ENCODE measurements around the gene BRMS1L. TPM values are rescaled to one million over a fixed set of nuclear protein-coding genes. Genes with fewer than 3 reads are reported as not detected.
A peak's percentile ranks its signal among the peaks of the same experiment; 100 is the strongest.

BRMS1L gene
- total RNA-seq, 2 experiments from 2014 or later = 4.3 to 5.5 TPM

DNA sequence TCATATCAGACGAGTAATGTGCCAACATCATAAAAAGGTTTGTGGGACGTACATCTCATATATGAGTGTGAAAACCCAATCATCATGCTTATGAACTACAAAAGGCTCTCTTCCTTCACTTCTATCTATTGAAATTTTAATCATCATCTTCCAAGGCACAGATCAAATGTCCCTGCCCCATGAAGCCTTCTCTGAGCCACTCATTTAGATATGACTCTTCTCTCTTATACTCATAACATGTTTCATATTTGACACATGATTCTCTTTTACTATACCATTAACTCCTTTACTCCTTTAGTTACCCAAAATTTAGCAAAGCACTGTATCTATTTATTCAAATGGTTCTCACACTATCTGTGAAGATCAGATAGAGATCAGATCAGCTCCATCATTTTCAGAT is 39.3 kb upstream of the BRMS1L start:
- CTCF ChIA-PET = interaction anchor here (1.1 kb wide), 1 partner anchor 35 kb away, joined by 3 read pairs; no protein-coding TSS in a partner anchor

DNA sequence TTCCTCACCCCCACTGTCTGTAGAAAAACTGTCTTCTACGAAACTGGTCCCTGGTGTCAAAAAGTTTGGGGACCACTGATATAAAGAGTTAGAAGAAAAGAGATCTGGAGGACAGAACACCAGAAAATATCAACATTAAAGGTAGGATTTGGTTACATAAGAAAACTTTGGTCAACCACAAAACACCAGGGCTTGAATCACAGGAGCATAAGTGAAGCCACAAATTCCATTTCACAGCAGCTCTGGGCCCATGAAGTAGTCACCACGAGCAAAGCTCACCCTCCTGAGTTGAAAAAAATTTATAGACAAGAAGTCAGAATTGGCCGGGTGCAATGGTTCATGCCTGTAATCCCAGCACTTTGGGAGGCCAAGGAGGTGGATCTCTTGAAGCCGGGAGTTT is 36.5 kb upstream of the BRMS1L start:
- CTCF ChIA-PET = no interaction called here
- H3K27ac Mint-ChIP-seq = no peak overlapping the region
- H3K27me3 Mint-ChIP-seq = no peaks in the 10 kb centered on the region
- intact Hi-C loops (cut with micrococcal nuclease) = no loop called here
- peaks cover 28% of the 10 kb centered on the region for H3K4me1 Mint-ChIP-seq (ENCODE audit: low read depth)
- DNase-seq (peak; percentile 50), ATAC-seq (peak; percentile 67)
- no peak overlapping the region for H3K4me3 Mint-ChIP-seq
- H3K9me3 Mint-ChIP-seq = no peaks in the 10 kb centered on the region
- peaks cover 11% of the 10 kb centered on the region for H3K36me3 Mint-ChIP-seq (ENCODE audit: low read depth)
- TF ChIP-seq, protein P1, sequence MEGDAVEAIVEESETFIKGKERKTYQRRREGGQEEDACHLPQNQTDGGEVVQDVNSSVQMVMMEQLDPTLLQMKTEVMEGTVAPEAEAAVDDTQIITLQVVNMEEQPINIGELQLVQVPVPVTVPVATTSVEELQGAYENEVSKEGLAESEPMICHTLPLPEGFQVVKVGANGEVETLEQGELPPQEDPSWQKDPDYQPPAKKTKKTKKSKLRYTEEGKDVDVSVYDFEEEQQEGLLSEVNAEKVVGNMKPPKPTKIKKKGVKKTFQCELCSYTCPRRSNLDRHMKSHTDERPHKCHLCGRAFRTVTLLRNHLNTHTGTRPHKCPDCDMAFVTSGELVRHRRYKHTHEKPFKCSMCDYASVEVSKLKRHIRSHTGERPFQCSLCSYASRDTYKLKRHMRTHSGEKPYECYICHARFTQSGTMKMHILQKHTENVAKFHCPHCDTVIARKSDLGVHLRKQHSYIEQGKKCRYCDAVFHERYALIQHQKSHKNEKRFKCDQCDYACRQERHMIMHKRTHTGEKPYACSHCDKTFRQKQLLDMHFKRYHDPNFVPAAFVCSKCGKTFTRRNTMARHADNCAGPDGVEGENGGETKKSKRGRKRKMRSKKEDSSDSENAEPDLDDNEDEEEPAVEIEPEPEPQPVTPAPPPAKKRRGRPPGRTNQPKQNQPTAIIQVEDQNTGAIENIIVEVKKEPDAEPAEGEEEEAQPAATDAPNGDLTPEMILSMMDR (IDR thresholded peaks at IDR 0.05) = no peak
- POLR2A ChIA-PET = no interaction called here

More for the DNA sequence above, 39.3 kb upstream of the BRMS1L start:
- Mint-ChIP-seq H3K27me3 (no peaks in the 10 kb centered on the region), H3K36me3 (ENCODE audit: low read depth) (peaks cover 11% of the 10 kb centered on the region), H3K9me3 (no peaks in the 10 kb centered on the region), H3K27ac (no peak overlapping the region), H3K4me1 (ENCODE audit: low read depth) (peaks cover 36% of the 10 kb centered on the region), H3K4me3 (no peak overlapping the region)
- POLR2A ChIA-PET = no interaction called here
- intact Hi-C loops (cut with micrococcal nuclease) = no loop called here
- no peak for DNase-seq
- ATAC-seq = peak; percentile 56
- TF ChIP-seq, protein P1 (IDR thresholded peaks at IDR 0.05) = no peak

DNA sequence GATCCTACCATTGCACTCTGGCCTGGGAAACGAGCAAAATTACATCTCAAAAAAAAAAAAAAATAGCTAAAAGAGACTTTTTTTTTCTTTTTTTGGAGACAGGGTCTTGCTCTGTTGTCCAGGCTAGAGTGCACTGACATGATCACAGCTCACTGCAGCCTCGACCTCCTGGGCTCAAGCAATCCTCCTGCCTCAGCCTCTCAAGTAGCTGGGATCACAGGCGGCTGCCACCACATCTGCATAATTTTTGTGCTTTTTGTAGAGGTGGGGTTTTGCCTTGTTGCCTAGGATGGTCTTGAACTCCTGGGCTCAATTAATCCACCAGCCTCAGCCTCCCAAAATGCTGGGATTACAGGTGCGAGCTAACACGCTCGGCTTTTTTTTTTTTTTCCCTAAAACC is 28.3 kb upstream of the BRMS1L start:
- ChIA-PET CTCF (no interaction called here), POLR2A (no interaction called here)
- no peak overlapping the region for H3K27ac Mint-ChIP-seq
- TF ChIP-seq, protein P1 (IDR thresholded peaks at IDR 0.05) = no peak
- DNase-seq (no peak), ATAC-seq (no peak)
- intact Hi-C loops (cut with micrococcal nuclease) = no loop called here
- no peaks in the 10 kb centered on the region for H3K9me3 Mint-ChIP-seq
- peaks cover 5% of the 10 kb centered on the region for H3K36me3 Mint-ChIP-seq (ENCODE audit: low read depth)
- peaks cover 36% of the 10 kb centered on the region for H3K4me1 Mint-ChIP-seq (ENCODE audit: low read depth)
- no peaks in the 10 kb centered on the region for H3K27me3 Mint-ChIP-seq
- H3K4me3 Mint-ChIP-seq = no peak overlapping the region

DNA sequence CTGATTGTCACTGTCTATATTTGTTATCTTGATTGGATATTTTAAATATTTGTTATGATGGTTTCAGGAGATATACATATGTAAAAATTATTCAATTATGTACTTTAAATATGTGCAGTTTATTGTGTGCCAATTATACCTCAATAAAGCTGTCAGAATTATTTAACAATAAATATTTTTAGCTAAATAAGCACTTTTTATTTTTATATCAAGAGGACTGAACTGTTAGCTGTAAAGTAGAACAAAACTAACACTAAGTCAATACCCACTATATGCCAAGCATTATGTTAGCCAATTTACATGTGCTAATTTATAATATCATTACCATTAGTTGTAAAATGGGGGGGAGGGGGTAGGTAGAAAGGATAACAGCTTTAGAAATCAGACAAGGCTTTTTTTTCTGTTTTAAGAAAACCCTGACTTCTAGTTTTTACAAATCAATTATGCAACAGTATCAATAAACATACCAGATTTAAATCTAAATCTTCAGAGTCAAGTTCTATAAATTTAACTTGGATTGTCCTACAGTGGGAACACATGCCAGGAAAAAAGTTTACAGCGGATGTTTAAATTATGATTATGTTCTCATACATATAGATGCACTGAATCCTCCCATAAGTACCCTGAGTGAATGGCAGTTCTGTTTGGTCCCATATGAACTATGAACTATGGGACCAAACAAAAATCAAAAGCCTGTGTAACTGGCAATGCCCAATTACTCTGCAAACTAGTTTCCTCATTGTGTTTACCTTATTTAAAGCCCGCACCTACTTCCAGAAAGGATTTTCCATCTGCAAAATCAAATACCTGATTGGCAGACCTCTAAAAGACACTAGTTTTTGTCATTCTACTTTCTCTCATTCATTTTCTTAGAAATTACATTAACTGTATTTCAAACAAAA is 19.9 kb upstream of the BRMS1L start:
- Mint-ChIP-seq H3K4me1 (ENCODE audit: low read depth) (peaks cover 33% of the 10 kb centered on the region), H3K4me3 (peak overlapping the region; percentile 99), H3K27me3 (no peaks in the 10 kb centered on the region), H3K36me3 (ENCODE audit: low read depth) (peaks cover 6% of the 10 kb centered on the region), H3K9me3 (no peaks in the 10 kb centered on the region), H3K27ac (no peak overlapping the region)
- TF ChIP-seq, protein P1 (IDR thresholded peaks at IDR 0.05) = no peak
- POLR2A ChIA-PET = no interaction called here
- CTCF ChIA-PET = interaction anchor here (0.6 to 2.5 kb wide), 5 partner anchors 9 to 154 kb away, joined by 3 to 15 read pairs (median 5); partner anchors contain the start of gene BRMS1L
- no peak for ATAC-seq
- intact Hi-C loops (cut with micrococcal nuclease) = loop anchor here (10.0 kb wide), 1 partner anchor 61 kb away; no protein-coding TSS in a partner anchor
- no peak for DNase-seq

All from activated CD8-positive, alpha-beta T cell treated with anti-CD3 and anti-CD28 coated beads for 36 hours (primary cell).